Rectal smooth muscle tissue (tissue), 1 donor: ENCODE results near the gene CAMKK2.
"Not testable (repeated sequence)": the region's sequence is repeated elsewhere in the genome, so short reads cannot be mapped to it uniquely, and the experiment has no call there.

ENCODE experiments used
- H3K27ac ChIP-seq: one replicate; pipeline ENCODE4 v1.7.0; 2013; ENCODE audit warnings: low read depth, low read length, inconsistent platforms
- H3K27me3 ChIP-seq: one replicate; pipeline ENCODE4 v1.7.0; 2013; ENCODE audit warnings: low read length; ENCODE audit not compliant: control insufficient read depth, insufficient read depth
- H3K36me3 ChIP-seq: one replicate; pipeline ENCODE4 v1.7.0; 2013; ENCODE audit warnings: low read length; ENCODE audit not compliant: control insufficient read depth, insufficient read depth
- H3K4me1 ChIP-seq: one replicate; pipeline ENCODE4 v1.7.0; 2013; ENCODE audit warnings: low read length; ENCODE audit not compliant: control insufficient read depth, insufficient read depth
- H3K4me3 ChIP-seq: one replicate; pipeline ENCODE4 v1.7.0; 2013; ENCODE audit warnings: low read length
- H3K9ac ChIP-seq: one replicate; pipeline ENCODE4 v1.7.0; 2013; ENCODE audit warnings: low read length

Gene CAMKK2

DNA sequence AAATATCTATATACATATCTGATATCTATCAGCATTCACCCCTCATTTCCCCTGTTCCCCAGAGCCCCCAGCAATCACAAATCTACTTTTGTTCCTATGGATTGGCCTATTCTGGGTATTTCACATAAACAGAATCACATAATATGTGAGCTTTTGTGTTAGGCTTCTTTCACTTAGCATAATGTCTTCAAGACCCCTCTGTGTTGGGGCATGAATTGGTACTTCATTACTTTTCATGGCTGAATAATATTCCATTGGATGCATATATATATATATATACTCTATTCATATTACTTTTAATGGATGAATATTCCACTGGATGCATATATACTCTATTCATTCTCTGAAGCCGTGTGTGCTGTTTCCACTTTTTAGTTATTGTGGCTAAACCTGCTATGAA lies 28.7 kb downstream of the CAMKK2 start:
- H3K27me3 ChIP-seq = no peaks in the 10 kb centered on the region
- H3K9ac ChIP-seq = no peak overlapping the region
- H3K36me3 ChIP-seq = peaks cover 11% of the 10 kb centered on the region
- H3K27ac ChIP-seq = no peak overlapping the region
- no peak overlapping the region for H3K4me3 ChIP-seq
- H3K4me1 ChIP-seq = no peaks in the 10 kb centered on the region

DNA sequence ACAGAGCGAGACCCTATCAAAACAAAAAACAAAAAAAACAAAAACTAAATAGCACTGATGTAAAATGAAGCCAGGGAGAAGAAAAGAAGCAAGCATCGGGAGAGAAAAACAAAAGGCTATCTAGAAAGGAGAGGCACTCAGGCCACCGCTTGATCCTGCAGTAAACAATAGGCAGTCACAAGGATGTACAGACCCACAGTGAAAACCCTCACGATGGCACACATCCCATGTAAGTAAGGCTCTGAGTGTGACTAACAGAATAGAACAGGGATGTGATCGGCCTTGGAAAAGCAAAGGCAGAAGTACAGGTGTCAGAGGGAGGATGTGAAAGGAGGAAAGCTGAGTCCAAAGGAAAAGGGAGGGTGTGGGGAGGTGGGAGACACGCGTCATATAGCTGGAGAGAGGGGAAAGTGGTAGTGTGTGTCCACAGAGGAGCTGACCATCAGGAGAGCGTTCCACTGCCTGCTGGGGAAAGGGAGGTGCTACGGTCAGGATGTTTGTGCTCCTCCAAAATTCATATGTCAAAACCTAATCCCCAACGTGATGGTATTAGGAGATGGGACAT lies 31.5 kb downstream of the CAMKK2 start:
- Histone ChIP-seq H3K27me3 (no peaks in the 10 kb centered on the region), H3K4me1 (no peaks in the 10 kb centered on the region), H3K4me3 (no peak overlapping the region), H3K9ac (no peak overlapping the region), H3K27ac (no peak overlapping the region), H3K36me3 (peaks cover 23% of the 10 kb centered on the region)

DNA sequence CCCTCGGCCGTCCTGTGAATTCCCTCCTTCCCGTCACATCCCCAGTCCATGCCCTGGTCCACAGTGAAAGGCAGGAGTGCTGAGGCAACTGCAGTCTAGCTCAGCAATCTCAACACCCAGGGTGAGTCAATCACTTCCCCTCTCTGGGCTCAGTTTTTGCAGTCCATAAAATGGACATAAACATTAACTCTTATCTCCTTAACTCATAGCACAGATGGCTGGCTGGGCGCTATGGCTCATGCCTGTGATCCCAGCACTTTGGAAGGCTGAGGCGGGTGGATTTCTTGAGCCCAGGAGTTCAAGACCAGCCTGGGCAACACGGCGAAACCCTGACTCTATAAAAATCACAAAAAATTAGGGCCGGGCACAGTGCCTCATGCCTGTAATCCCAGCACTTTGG lies 32.4 kb downstream of the CAMKK2 start:
- no peaks in the 10 kb centered on the region for H3K27me3 ChIP-seq
- H3K4me3 ChIP-seq = no peak overlapping the region
- H3K9ac ChIP-seq = no peak overlapping the region
- H3K4me1 ChIP-seq = no peaks in the 10 kb centered on the region
- no peak overlapping the region for H3K27ac ChIP-seq
- H3K36me3 ChIP-seq = peaks cover 25% of the 10 kb centered on the region

DNA sequence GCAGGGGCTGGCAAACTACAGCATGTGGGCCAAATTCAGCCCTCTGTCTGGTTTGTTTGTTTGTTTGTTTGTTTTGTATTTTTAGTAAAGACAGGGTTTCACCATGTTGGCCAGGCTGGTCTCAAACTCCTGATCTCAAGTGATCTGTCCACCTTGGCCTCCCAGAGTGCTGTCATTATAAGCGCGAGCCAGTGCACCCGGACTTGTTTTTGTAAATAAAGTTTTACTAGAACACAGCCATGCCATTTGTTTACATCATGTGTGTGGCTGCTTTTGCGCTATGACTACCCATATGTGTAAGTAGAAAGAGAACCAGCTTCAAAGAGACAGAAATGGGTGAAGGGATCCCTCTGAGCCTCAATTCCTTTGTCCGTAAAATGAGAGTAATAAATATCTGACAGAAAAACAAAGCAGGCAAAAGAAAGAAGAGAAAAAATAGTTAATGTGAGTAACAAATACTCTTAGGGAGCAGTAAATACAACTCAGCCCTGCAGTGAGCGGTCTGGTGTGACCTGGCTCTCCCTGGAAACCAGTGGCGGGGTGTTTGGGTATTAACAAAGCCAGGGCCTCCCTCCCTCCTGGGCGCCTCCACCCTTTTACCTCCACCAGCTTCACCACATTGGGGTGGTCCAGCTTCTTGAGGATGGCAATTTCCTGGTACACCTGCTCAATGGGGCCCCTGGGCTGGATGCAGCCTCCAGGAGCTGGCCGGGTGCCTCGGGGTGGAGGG lies 33.1 kb downstream of the CAMKK2 start:
- H3K4me1 ChIP-seq = no peaks in the 10 kb centered on the region
- peaks cover 24% of the 10 kb centered on the region for H3K36me3 ChIP-seq
- H3K27ac ChIP-seq = no peak overlapping the region
- no peak overlapping the region for H3K4me3 ChIP-seq
- H3K9ac ChIP-seq = no peak overlapping the region
- H3K27me3 ChIP-seq = no peaks in the 10 kb centered on the region

- no peaks in the 10 kb centered on the region for H3K27me3 ChIP-seq
- H3K9ac ChIP-seq = no peak overlapping the region
- H3K4me1 ChIP-seq = no peaks in the 10 kb centered on the region
- H3K36me3 ChIP-seq = peaks cover 26% of the 10 kb centered on the region
- no peak overlapping the region for H3K4me3 ChIP-seq
- no peak overlapping the region for H3K27ac ChIP-seq
Measured at GRCh38 chr12:121261398-121261797, 35.1 kb downstream of the CAMKK2 start.

DNA sequence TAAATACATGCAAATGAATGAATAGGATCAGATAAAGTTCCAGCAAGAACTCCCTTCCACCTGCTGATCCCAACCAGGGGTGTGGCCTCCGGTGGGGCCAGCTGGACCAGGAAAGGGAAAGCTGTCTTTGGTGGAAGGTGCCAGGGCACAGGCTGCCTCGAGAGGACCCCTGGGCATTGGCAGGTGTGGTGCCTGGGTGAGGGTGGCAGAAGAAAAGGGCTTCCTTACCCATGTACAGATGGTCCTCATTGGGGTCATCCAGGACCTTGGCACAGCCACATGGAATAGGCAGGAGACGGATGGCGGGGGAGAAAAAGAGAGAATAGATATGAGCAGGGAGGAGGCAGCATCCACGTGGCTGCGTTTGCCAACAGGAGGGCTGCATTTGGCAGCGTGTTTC lies 36.4 kb downstream of the CAMKK2 start:
- peaks cover 26% of the 10 kb centered on the region for H3K36me3 ChIP-seq
- no peak overlapping the region for H3K9ac ChIP-seq
- H3K4me1 ChIP-seq = no peaks in the 10 kb centered on the region
- no peak overlapping the region for H3K4me3 ChIP-seq
- H3K27ac ChIP-seq = no peak overlapping the region
- H3K27me3 ChIP-seq = no peaks in the 10 kb centered on the region

DNA sequence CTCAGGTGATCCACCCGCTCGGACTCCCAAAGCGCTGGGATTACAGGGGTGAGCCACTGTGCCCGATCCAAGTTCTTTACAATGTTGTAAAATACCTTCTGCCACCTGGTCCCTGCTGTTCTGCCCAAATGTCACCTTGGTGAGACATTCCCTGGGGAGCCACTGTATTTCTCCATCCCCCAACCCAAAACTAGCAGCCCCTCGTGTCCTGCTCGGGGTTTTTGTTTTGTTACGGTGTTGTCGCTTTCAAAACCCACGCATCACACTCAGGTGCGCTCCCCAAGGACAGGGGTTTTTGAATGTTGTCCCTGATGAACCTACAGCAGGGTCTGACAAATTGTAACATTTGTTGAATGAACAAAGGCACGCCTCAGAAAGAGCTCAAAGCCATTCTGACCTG lies 37.4 kb downstream of the CAMKK2 start:
- H3K36me3 ChIP-seq = peaks cover 26% of the 10 kb centered on the region
- no peak overlapping the region for H3K4me3 ChIP-seq
- no peaks in the 10 kb centered on the region for H3K4me1 ChIP-seq
- no peaks in the 10 kb centered on the region for H3K27me3 ChIP-seq
- no peak overlapping the region for H3K27ac ChIP-seq
- H3K9ac ChIP-seq = no peak overlapping the region

DNA sequence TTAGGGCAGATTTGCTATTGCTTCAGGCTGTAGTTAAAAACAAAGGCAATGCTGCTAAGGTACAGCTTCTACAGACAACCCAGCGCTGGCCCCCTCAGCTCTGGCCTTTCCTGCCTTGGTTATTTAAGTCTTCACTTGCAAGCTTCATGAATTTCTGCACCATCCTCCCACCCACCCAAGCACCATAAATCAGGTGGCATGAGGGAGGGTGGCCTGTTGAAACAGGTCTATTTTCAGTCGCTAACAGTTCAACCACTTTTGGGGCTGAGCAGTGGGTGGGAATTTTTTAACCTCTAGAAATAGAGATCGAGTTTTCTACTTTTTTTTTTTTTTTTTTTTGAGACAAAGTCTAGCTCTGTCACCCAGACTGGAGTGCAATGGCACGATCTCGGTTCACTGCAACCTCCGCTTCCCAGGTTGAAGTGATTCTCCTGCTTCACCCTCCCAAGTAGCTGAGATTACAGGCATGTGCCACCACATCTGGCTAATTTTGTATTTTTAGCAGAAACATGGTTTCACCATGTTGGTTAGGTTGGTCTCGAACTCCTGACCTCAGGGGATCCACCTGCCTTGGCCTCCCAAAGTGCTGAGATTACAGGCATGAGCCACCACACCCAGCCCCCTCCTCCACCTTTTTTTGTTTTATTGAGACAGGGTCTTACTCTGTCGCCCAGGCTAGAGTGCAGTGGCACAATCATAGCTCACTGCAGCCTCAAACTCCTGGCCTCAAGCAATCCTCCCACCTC lies 38.6 kb downstream of the CAMKK2 start:
- not testable (repeated sequence) for H3K9ac ChIP-seq, H3K27ac ChIP-seq, H3K4me1 ChIP-seq, H3K27me3 ChIP-seq, H3K4me3 ChIP-seq
- H3K36me3 ChIP-seq = peaks cover 23% of the 10 kb centered on the region

- Histone ChIP-seq H3K36me3 (peaks cover 19% of the 10 kb centered on the region), H3K27ac (no peak overlapping the region), H3K4me1 (no peaks in the 10 kb centered on the region), H3K27me3 (no peaks in the 10 kb centered on the region), H3K9ac (no peak overlapping the region), H3K4me3 (no peak overlapping the region)
Measured at GRCh38 chr12:121255433-121255832, 41.1 kb downstream of the CAMKK2 start.

DNA sequence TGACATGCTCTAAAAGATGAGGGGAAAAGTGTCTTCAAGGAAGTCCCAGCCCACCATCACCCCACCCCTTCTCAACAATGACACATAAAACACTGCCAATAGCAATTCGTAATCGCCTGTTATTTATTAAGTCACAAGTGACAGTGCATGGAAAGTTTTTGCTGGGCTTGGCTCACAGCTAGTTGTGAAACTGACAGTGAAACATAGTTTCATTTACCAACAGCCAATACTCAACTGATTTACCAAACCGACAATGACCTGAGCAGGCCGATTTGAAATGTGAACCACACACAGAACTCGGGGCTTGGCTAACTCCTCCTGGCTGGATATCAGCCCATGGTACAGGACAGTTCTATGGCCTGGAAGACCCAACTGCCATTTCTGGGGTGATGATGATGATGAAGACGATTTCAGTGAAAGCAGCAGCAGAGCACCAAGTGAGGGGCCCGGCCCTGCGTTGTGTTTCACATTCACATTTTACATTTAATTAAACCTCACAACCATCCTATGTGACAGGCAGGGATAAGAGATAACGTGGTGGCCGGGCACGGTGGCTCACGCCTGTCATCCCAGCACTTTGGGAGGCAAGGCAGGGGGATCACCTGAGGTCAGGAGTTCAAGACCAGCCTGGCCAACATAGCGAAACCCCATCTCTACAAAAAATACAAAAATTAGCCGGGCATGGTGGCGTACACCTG lies 42.7 kb downstream of the CAMKK2 start:
- Histone ChIP-seq H3K27me3 (no peaks in the 10 kb centered on the region), H3K27ac (no peak overlapping the region), H3K4me3 (no peak overlapping the region), H3K4me1 (no peaks in the 10 kb centered on the region), H3K9ac (no peak overlapping the region), H3K36me3 (peaks cover 23% of the 10 kb centered on the region)

- H3K27me3 ChIP-seq = no peaks in the 10 kb centered on the region
- H3K27ac ChIP-seq = no peak overlapping the region
- H3K4me1 ChIP-seq = no peaks in the 10 kb centered on the region
- H3K9ac ChIP-seq = no peak overlapping the region
- H3K36me3 ChIP-seq = peaks cover 30% of the 10 kb centered on the region
- no peak overlapping the region for H3K4me3 ChIP-seq
Measured at GRCh38 chr12:121252712-121253345, 43.7 kb downstream of the CAMKK2 start.

- H3K9ac ChIP-seq = no peak overlapping the region
- no peaks in the 10 kb centered on the region for H3K4me1 ChIP-seq
- H3K27ac ChIP-seq = no peak overlapping the region
- H3K4me3 ChIP-seq = no peak overlapping the region
- peaks cover 30% of the 10 kb centered on the region for H3K36me3 ChIP-seq
- H3K27me3 ChIP-seq = no peaks in the 10 kb centered on the region
Measured at GRCh38 chr12:121251838-121252237, 44.7 kb downstream of the CAMKK2 start.
